Mucosa of stomach (tissue), 1 donor: Measurements from ENCODE around the gene NFATC2.

Experiments
- H3K27me3 ChIP-seq: one replicate; pipeline ENCODE4 v1.7.0; 2013; ENCODE audit warnings: mild to moderate bottlenecking, low read length; ENCODE audit not compliant: control insufficient read depth, insufficient read depth
- H3K36me3 ChIP-seq: one replicate; pipeline ENCODE4 v1.7.0; 2013; ENCODE audit warnings: low read length; ENCODE audit not compliant: control insufficient read depth, insufficient read depth
- H3K4me1 ChIP-seq: one replicate; pipeline ENCODE4 v1.7.0; 2013; ENCODE audit warnings: mild to moderate bottlenecking, low read length; ENCODE audit not compliant: control insufficient read depth, insufficient read depth
- H3K4me3 ChIP-seq: one replicate; pipeline ENCODE4 v1.7.0; 2013; ENCODE audit warnings: low read length
- H3K9ac ChIP-seq: one replicate; pipeline ENCODE4 v1.7.0; 2013; ENCODE audit warnings: mild to moderate bottlenecking, low read length, moderate library complexity
- H3K9me3 ChIP-seq: one replicate; pipeline ENCODE4 v1.7.0; 2013; ENCODE audit warnings: mild to moderate bottlenecking, low read length, moderate library complexity; ENCODE audit not compliant: control insufficient read depth
- donor health status: Pancreatic carcinoma.

Gene NFATC2

GRCh38 chr20:51399006-51399890, 143.3 kb downstream of the NFATC2 start:
- H3K27me3 ChIP-seq = no peaks in the 10 kb centered on the region
- no peak overlapping the region for H3K4me3 ChIP-seq
- no peaks in the 10 kb centered on the region for H3K9me3 ChIP-seq
- no peaks in the 10 kb centered on the region for H3K4me1 ChIP-seq
- H3K36me3 ChIP-seq = peaks cover 6% of the 10 kb centered on the region
- no peak overlapping the region for H3K9ac ChIP-seq

DNA sequence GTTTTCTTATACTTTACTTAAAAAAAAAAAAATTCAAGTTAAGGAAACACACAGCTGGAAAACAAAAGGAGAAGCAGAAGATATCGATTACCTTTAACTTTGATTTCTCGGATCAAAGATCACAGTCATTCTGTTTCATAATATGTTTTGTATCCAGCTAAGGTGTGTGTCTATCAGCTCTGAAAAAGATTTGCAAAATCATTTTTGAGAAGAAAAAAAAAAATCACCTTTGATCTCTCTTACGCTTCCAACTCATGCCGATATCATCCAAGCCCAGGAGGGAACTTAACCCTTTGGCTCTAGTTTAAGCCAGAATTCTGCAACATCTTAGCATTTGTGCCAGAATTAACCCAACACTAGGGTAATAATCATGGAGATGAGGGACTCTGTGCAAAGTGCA, 144.0 kb downstream of the NFATC2 start:
- Histone ChIP-seq H3K9ac (no peak overlapping the region), H3K9me3 (no peaks in the 10 kb centered on the region), H3K4me1 (no peaks in the 10 kb centered on the region), H3K36me3 (peaks cover under 1% of the 10 kb centered on the region), H3K27me3 (no peaks in the 10 kb centered on the region), H3K4me3 (no peak overlapping the region)

GRCh38 chr20:51398083-51398482, 144.4 kb downstream of the NFATC2 start:
- Histone ChIP-seq H3K9ac (no peak overlapping the region), H3K9me3 (no peaks in the 10 kb centered on the region), H3K4me1 (no peaks in the 10 kb centered on the region), H3K36me3 (no peaks in the 10 kb centered on the region), H3K4me3 (no peak overlapping the region), H3K27me3 (no peaks in the 10 kb centered on the region)

DNA sequence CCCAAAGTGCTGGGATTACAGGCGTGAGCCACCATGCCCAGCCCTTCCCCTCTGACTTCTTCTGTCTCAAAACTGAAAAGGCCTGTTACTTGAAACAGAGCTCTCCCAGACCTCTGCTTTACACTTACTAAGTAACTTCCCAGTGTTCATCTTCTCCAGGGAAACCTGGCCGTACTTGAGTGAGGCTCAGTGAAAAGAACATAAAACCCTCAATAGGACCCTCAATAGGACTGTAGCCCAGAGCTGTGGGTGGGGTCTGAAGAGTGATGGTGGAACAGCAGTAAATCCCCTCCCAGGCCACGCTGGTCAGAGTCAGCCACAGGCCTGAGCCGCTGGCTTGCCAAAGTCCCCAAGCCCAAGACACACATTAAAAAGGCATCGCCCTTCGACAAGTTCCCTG, 145.4 kb downstream of the NFATC2 start:
- no peak overlapping the region for H3K4me3 ChIP-seq
- H3K36me3 ChIP-seq = no peaks in the 10 kb centered on the region
- H3K9me3 ChIP-seq = no peaks in the 10 kb centered on the region
- H3K4me1 ChIP-seq = no peaks in the 10 kb centered on the region
- no peaks in the 10 kb centered on the region for H3K27me3 ChIP-seq
- H3K9ac ChIP-seq = no peak overlapping the region

DNA sequence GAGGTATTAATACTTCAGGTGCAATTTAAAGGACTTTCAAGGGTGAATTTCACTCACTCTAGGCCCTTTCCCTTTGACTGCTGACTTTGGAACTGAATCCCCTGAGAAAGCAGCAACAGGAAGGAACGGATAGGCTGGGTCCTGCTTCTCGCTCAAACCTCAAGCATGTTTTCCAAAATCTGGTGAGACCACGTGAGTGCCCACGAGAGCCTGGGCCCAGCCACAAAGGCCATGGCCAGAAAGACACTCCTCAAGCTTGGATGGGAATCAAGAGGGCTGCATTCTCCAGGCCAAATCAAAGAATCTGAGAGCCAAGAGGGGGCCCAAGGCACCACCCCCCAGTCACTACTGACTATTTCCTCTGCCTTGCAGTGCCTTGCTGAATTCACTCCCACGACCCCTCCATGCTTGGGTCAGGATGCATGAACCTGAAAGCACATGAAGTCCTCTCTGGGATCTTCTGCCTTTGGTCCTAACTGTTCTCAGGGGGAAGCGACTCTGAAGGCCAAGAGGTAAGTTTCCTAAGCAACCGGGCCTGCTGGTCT, 146.1 kb downstream of the NFATC2 start:
- no peak overlapping the region for H3K4me3 ChIP-seq
- no peaks in the 10 kb centered on the region for H3K27me3 ChIP-seq
- no peaks in the 10 kb centered on the region for H3K4me1 ChIP-seq
- no peak overlapping the region for H3K9ac ChIP-seq
- H3K36me3 ChIP-seq = no peaks in the 10 kb centered on the region
- no peaks in the 10 kb centered on the region for H3K9me3 ChIP-seq

DNA sequence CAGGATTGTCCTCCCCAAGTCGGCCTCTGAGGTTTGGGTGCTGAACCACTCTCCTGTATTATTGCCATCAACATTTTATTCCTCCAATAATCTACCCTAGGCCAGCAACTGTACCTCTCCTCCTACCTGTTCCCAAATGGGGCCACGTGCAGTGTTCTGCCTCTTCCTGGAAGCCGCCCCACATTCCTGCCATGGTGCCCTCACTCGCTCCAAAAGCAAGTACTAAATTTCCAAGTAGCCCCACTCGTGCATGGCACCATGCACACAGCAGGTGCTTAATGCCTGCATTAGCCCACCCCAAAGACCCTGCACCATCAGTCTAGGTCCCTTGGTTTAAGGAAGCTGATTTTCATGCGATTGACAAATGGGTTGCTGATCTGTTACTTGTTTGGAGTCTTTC, 147.8 kb downstream of the NFATC2 start:
- Histone ChIP-seq H3K4me3 (no peak overlapping the region), H3K9ac (no peak overlapping the region), H3K4me1 (no peaks in the 10 kb centered on the region), H3K36me3 (no peaks in the 10 kb centered on the region), H3K27me3 (no peaks in the 10 kb centered on the region), H3K9me3 (no peaks in the 10 kb centered on the region)

DNA sequence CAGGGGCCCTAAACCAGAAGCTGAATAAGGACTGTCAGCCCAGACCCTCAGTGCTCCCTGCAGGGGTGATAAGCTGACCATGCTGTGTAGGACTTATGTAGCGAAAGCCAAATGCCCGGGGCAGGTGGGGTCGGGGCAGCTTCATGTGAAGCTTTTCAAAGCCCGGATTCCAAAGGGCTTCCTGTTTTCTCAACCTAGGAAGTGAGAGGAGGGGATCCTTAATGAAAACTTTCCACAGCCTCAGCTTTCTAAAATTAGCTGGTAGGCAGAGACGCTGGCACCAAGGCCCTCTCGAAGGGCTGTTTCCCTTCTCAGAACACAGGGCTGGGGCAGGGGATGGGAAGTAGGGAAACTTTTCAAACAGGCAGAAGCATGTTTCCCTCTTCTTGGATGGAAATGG, 148.9 kb downstream of the NFATC2 start:
- H3K9ac ChIP-seq = no peak overlapping the region
- H3K9me3 ChIP-seq = no peaks in the 10 kb centered on the region
- H3K36me3 ChIP-seq = no peaks in the 10 kb centered on the region
- no peaks in the 10 kb centered on the region for H3K4me1 ChIP-seq
- no peaks in the 10 kb centered on the region for H3K27me3 ChIP-seq
- H3K4me3 ChIP-seq = no peak overlapping the region

DNA sequence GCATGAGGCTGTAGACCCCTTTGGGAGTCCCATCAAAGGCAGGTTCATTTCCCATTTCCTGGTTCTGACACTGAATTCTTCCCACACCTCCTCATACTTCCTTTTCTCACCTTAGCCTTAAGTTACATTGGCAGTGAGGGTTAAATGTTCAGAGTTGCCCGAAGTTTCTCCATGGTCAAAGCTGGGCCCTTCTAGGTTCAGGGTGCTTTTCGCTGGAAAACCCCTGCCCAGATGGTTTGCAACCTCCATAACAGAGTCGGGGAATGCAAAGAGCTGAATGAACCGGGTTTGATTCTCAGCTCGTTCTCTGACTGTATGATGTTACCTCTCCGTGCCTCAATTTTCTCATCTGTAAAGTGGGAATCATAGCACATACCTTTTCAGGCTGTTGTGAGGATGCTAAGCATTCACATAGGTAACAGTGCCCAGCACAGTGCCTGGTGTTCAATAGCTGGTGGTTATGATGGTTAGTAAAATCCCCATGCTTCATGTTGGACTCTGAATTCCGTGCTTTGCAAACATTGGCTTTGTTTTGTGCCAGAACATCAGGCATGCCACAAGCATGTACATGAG, 149.8 kb downstream of the NFATC2 start:
- Histone ChIP-seq H3K4me1 (no peaks in the 10 kb centered on the region), H3K4me3 (no peak overlapping the region), H3K9me3 (no peaks in the 10 kb centered on the region), H3K27me3 (no peaks in the 10 kb centered on the region), H3K9ac (no peak overlapping the region), H3K36me3 (no peaks in the 10 kb centered on the region)

DNA sequence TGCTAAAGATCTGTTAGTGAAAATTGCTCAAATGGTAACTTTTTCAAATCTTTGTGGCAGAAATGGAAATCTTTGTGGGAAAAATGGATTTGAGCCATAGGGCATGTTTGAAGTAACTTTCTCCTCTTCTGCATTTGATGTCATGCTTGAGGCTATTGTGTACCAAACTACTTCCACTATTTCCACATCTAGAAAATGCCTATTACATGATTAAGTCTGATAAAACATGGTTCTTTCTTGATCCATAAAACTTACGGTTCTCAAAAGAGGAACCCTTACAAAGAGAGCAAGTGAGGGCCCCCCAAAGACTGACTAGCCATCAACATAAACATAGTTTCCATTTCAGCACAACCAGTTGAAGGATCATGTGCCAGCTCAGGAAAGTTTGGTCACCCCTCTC, 150.6 kb downstream of the NFATC2 start:
- H3K4me3 ChIP-seq = no peak overlapping the region
- no peak overlapping the region for H3K9ac ChIP-seq
- H3K36me3 ChIP-seq = no peaks in the 10 kb centered on the region
- H3K4me1 ChIP-seq = no peaks in the 10 kb centered on the region
- H3K27me3 ChIP-seq = no peaks in the 10 kb centered on the region
- no peaks in the 10 kb centered on the region for H3K9me3 ChIP-seq

DNA sequence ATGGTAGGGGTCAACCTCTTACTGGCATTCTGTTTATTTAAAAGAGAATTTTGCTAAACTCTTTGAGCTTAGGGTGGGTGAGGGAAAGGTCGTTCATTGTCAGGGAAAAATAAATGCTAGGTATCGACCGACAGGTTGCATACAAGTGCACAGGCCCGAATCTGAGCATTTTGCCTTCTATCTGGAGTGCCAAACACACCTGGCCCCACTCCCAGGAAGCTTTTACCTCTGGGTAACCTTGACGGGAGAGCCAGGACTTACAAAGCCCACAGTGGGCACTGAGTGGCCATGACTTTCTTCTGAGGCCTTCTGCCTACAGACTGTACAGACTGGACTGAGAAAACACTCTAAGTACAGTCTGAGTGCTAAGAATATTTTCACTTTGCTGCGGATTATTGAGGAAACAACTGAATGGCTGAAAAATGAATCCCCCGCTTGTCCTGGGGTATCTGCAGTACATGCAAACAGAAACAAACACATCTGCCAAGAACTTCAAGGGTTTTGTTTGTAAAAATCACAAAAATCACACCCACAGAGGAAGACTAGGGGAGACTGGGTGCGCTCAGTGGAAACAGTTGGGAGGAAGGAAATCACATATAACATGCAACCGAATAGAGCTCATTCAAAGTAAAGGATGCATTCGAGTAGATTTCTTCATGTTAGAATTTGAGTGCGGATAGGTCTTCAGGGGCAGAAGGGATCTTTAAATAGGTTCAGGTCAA, 152.8 kb downstream of the NFATC2 start:
- Histone ChIP-seq H3K36me3 (no peaks in the 10 kb centered on the region), H3K4me1 (no peaks in the 10 kb centered on the region), H3K27me3 (no peaks in the 10 kb centered on the region)

DNA sequence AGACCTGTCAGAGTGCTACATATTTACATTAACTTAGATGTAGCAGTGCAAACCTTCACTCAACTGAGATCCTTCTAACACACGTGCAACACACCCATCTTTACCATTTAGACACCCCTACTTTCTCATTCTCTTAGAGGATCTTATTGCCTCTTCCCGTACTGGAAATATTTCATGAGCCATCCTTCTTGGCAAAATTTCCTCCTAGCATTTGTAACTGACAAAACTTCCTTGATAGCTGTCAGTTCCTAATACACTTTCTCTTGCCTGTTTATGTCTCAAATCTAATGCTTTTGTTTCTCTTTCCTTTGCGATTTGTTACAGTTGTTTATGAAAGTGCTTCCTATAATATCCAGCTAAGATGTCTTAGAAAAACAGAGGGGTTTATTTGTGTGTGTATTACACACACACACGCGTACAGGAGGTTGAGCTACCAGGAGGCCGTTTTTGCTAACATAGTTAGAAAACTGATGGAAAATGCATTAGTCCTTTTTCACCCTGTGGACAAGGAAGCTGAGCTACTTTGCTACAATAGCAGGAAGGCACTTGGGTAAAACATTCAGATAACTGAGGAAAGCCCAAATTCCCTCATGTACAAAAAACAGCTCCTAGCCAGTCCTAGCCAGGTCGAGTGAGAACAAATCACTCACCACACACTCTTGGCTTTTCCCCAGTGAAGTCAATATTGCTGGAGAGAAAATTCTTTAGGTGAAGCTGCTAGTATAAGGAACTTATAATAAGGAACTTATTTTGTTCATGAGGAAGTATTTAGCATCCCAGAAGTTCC, 153.6 kb downstream of the NFATC2 start:
- H3K9me3 ChIP-seq = no peaks in the 10 kb centered on the region

More for the DNA sequence above, 152.8 kb downstream of the NFATC2 start:
- no peak overlapping the region for H3K9ac ChIP-seq
- H3K4me3 ChIP-seq = no peak overlapping the region
- H3K9me3 ChIP-seq = no peaks in the 10 kb centered on the region

More for the DNA sequence above, 153.6 kb downstream of the NFATC2 start:
- H3K4me3 ChIP-seq = no peak overlapping the region
- H3K36me3 ChIP-seq = no peaks in the 10 kb centered on the region
- no peak overlapping the region for H3K9ac ChIP-seq
- no peaks in the 10 kb centered on the region for H3K27me3 ChIP-seq
- no peaks in the 10 kb centered on the region for H3K4me1 ChIP-seq
